ENCODE results near the gene HPSE2. TPM values are rescaled to one million over a fixed set of nuclear protein-coding genes. Genes with fewer than 3 reads are reported as not detected.

HPSE2 gene
- total and polyA plus RNA-seq, 2 of the 13 experiments (the other 11 are each of a cell fraction or from before 2014, with no cell fraction given): 0.01 TPM; not detected in 1

GRCh38 chr10:98420786-98421185 is 814.9 kb downstream of the HPSE2 start:
- H3K27me3 ChIP-seq (ENCODE audit: control insufficient read depth in 1 of 2, insufficient read depth in 2 of 2, low read length in 2 of 2): no peaks in the 10 kb centered on the region
- TF ChIP-seq ZFP41 (CRISPR knock-in tag; IDR thresholded peaks at IDR 0.05; ENCODE audit: borderline replicate concordance) (no peak), ZSCAN12 (CRISPR knock-in tag; IDR thresholded peaks at IDR 0.05) (no peak), ZNF251 (CRISPR knock-in tag; IDR thresholded peaks at IDR 0.05) (no peak), GTF3A (CRISPR knock-in tag; conservative IDR thresholded peaks at IDR 0.05) (no peak), ZNF563 (CRISPR knock-in tag; IDR thresholded peaks at IDR 0.05) (no peak), ZNF260 (CRISPR knock-in tag; IDR thresholded peaks at IDR 0.05; ENCODE audit: borderline replicate concordance, low read depth) (no peak), FOXK1 (CRISPR knock-in tag; IDR thresholded peaks at IDR 0.05; ENCODE audit: borderline replicate concordance, low read depth) (no peak), NCOR1 (IDR thresholded peaks at IDR 0.05; ENCODE audit: borderline replicate concordance, low read length) (no peak), ZNF619 (CRISPR knock-in tag; IDR thresholded peaks at IDR 0.05) (no peak), FIP1L1 (IDR thresholded peaks at IDR 0.05; ENCODE audit: borderline replicate concordance, insufficient read depth, low read depth, low read length) (no peak), ZBTB26 (CRISPR knock-in tag; IDR thresholded peaks at IDR 0.05; ENCODE audit: borderline replicate concordance) (no peak), ZNF570 (CRISPR knock-in tag; IDR thresholded peaks at IDR 0.05; ENCODE audit: borderline replicate concordance) (no peak), ZNF230 (CRISPR knock-in tag; IDR thresholded peaks at IDR 0.05) (no peak), POLR2G (IDR thresholded peaks at IDR 0.05; ENCODE audit: low read depth, low read length) (no peak)
- TF ChIP-seq, protein P1, sequence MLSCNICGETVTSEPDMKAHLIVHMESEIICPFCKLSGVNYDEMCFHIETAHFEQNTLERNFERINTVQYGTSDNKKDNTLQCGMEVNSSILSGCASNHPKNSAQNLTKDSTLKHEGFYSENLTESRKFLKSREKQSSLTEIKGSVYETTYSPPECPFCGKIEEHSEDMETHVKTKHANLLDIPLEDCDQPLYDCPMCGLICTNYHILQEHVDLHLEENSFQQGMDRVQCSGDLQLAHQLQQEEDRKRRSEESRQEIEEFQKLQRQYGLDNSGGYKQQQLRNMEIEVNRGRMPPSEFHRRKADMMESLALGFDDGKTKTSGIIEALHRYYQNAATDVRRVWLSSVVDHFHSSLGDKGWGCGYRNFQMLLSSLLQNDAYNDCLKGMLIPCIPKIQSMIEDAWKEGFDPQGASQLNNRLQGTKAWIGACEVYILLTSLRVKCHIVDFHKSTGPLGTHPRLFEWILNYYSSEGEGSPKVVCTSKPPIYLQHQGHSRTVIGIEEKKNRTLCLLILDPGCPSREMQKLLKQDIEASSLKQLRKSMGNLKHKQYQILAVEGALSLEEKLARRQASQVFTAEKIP (CRISPR knock-in tag; IDR thresholded peaks at IDR 0.05; ENCODE audit: borderline replicate concordance): no peak
- no peaks in the 10 kb centered on the region for H3K9me3 ChIP-seq (ENCODE audit: low read length)
- DNase-seq (ENCODE audit: low spot score) (no peak), ATAC-seq (no peak), FAIRE-seq (no peak)
- H3K27ac ChIP-seq (ENCODE audit: extremely low read length, insufficient read depth, low read length): no peak overlapping the region
- no peak overlapping the region for H2AFZ ChIP-seq (ENCODE audit: low read length)
- peaks cover 3 to 8% of the 10 kb centered on the region in 2 experiments; a peak in 3 of 5 replicates for H3K36me3 ChIP-seq (replicated peaks in 1 of 2; ENCODE audit: control insufficient read depth in 1 of 2, insufficient read depth in 2 of 2, low read length in 2 of 2)
- H3K79me2 ChIP-seq (ENCODE audit: insufficient read depth, low read length): no peaks in the 10 kb centered on the region
- intact Hi-C loops (cut with micrococcal nuclease; ENCODE audit: unreplicated experiment): no loop called here
- 92% methylated on average over 7 of the region's 9 CpGs for WGBS (ENCODE audit: low lambda C conversion rate)
- no TSS peak for BruUV-seq (replicated peaks)
- H3K4me1 ChIP-seq (ENCODE audit: insufficient read depth, low read length): peaks cover 12% of the 10 kb centered on the region
- H3K9ac ChIP-seq (ENCODE audit: insufficient read depth, low read depth, low read length): no peak overlapping the region
- CTCF ChIA-PET (ENCODE audit: low intra/inter-chr PET ratio, low total read pairs): no interaction called here
- no peak overlapping the region for H3K4me3 ChIP-seq (replicated peaks in 1 of 3; ENCODE audit: insufficient read depth in 1 of 3, low read depth in 2 of 3, low read length in 3 of 3)
- no peak overlapping the region for H3K4me2 ChIP-seq (ENCODE audit: low read depth, low read length)
- in situ Hi-C loops (cut with HindIII; ENCODE audit: extremely low pct_ligation_motif_present, low pct_unique_long_range_greater_than_20kb): no loop called here
- POLR2A ChIA-PET: no interaction called here
- 0 out of 2 replicates have a peak, but pooled peaks cover 2% of the 10 kb centered on the region for H4K20me1 ChIP-seq (ENCODE audit: insufficient read depth, low read length)
